ENCODE measurements around the gene NR4A1. TPM values are rescaled to one million over a fixed set of nuclear protein-coding genes. Genes with fewer than 3 reads are reported as not detected.

Gene NR4A1
- total RNA-seq, 1 experiment from 2014 or later, result 25.8 TPM

- no CpG with 5 or more reads among the region's 6 CpGs for WGBS (ENCODE audit: extremely low coverage, insufficient read length, low lambda C conversion rate)
- H3K9ac ChIP-seq (ENCODE audit: extremely low read depth, insufficient read length, low read length), result no peak overlapping the region
Measured at GRCh38 chr12:52038447-52038846, 12.8 kb upstream of the NR4A1 start.

More at GRCh38 chr12:52038447-52038846, 12.8 kb upstream of the NR4A1 start:
- no peak overlapping the region for H3T11ph ChIP-seq (ENCODE audit: low read length)
- peaks cover 2% of the 10 kb centered on the region; the same call in 1 of the 2 replicates for H3K27me3 ChIP-seq (ENCODE audit: insufficient read depth, low read length)
- no peak overlapping the region for H3K4me2 ChIP-seq (ENCODE audit: insufficient read depth, insufficient read length, low read length)
- H3K27me3 Mint-ChIP-seq (ENCODE audit: low read depth), result peaks cover 33% of the 10 kb centered on the region
- H3K4me1 Mint-ChIP-seq, result peaks cover 16 to 32% of the 10 kb centered on the region in 2 experiments
- DNase-seq, result no peak
- TF ChIP-seq CTCF (conservative IDR thresholded peaks at IDR 0.05), result no peak
- no peak overlapping the region for H4K91ac ChIP-seq (ENCODE audit: insufficient read length, low read depth, low read length)
- no peak overlapping the region for H3K4ac ChIP-seq (ENCODE audit: low read depth, low read length)
- H2AFZ ChIP-seq (ENCODE audit: low read length), result no peak overlapping the region
- H3K23ac ChIP-seq (ENCODE audit: insufficient read length, low read depth, low read length), result no peak overlapping the region
- H3K27ac ChIP-seq (ENCODE audit: insufficient read length, low read depth, low read length), result no peak overlapping the region
- no peak overlapping the region for H2BK20ac ChIP-seq (ENCODE audit: low read depth, low read length, poor library complexity, severe bottlenecking)
- no peak overlapping the region for H4K8ac ChIP-seq (replicated peaks; ENCODE audit: insufficient read length, low read depth, low read length)
- H3K9me3 ChIP-seq (ENCODE audit: control insufficient read depth, low read depth, low read length), result no peaks in the 10 kb centered on the region
- H3K79me2 ChIP-seq (ENCODE audit: insufficient read depth, low read length), result peaks cover 2% of the 10 kb centered on the region; the same call in 1 of the 2 replicates
- no peak overlapping the region for H2BK120ac ChIP-seq (ENCODE audit: low read depth, low read length, poor library complexity, severe bottlenecking)
- H2BK12ac ChIP-seq (ENCODE audit: insufficient read length, low read depth, low read length), result no peak overlapping the region
- H2BK15ac ChIP-seq (ENCODE audit: low read depth, low read length), result no peak overlapping the region
- no peaks in the 10 kb centered on the region for H3K9me3 Mint-ChIP-seq
- no peak overlapping the region; the same call in 1 of the 2 replicates for H3K14ac ChIP-seq (ENCODE audit: insufficient read depth, low read length)
- H3K27ac Mint-ChIP-seq, result no peak overlapping the region
- peaks cover under 1% of the 10 kb centered on the region; the same call in 1 of the 2 replicates for H3K4me1 ChIP-seq (ENCODE audit: insufficient read depth, low read length)
- peaks cover 6% of the 10 kb centered on the region for H3K23me2 ChIP-seq (ENCODE audit: insufficient read length, low read depth, low read length, poor library complexity, severe bottlenecking)
- no peak overlapping the region for H3K56ac ChIP-seq (ENCODE audit: insufficient read length, low read depth, low read length)
- H4K20me1 ChIP-seq (ENCODE audit: control insufficient read depth, insufficient read depth, insufficient read length), result peaks cover 2% of the 10 kb centered on the region
- peak overlapping the region; percentile 84 to 94 for H3K4me3 Mint-ChIP-seq
- H4K5ac ChIP-seq (ENCODE audit: insufficient read length, low read depth, low read length), result no peak overlapping the region
- no peak overlapping the region for H2AK5ac ChIP-seq (ENCODE audit: insufficient read length, low read length)
- H2BK5ac ChIP-seq (ENCODE audit: insufficient read length, low read length), result no peak overlapping the region
- H3K36me3 Mint-ChIP-seq (ENCODE audit: insufficient read depth in 1 of 3, low read depth in 3 of 3), result peaks cover 4 to 6% (median 5%) of the 10 kb centered on the region in 3 experiments; a peak in 4 of 7 replicates
- no peaks in the 10 kb centered on the region for H3K79me1 ChIP-seq (ENCODE audit: insufficient read depth, low read depth, low read length, poor library complexity, severe bottlenecking)
- no peak overlapping the region for H3K18ac ChIP-seq (ENCODE audit: insufficient read length, low read depth, low read length)

All from H9 (cell line).